ENCODE results near the gene PTPN1.
A peak's percentile ranks its signal among the peaks of the same experiment; 100 is the strongest.

The PTPN1 gene

GRCh38 chr20:50514035-50514337 is 3.8 kb downstream of the PTPN1 start:
- no peak for TF ChIP-seq ZNF274 (IDR thresholded peaks at IDR 0.05; ENCODE audit: low read depth, low read length)
- peak overlapping the region; percentile 44; the same call in 1 of the 2 replicates for H3K4me3 ChIP-seq (ENCODE audit: low read length)

GRCh38 chr20:50514750-50515149 is 4.6 kb downstream of the PTPN1 start:
- TF ChIP-seq ZNF274 (IDR thresholded peaks at IDR 0.05; ENCODE audit: low read depth, low read length) = no peak
- H3K4me3 ChIP-seq (ENCODE audit: low read length) = peak overlapping the region; percentile 49; the same call in 1 of the 2 replicates

- H3K4me3 ChIP-seq (ENCODE audit: low read length) = peak overlapping the region; percentile 49; the same call in 1 of the 2 replicates
- TF ChIP-seq ZNF274 (IDR thresholded peaks at IDR 0.05; ENCODE audit: low read depth, low read length) = no peak
Measured at GRCh38 chr20:50515471-50516106, 5.4 kb downstream of the PTPN1 start.

- no peak overlapping the region; the same call in 1 of the 2 replicates for H3K4me3 ChIP-seq (ENCODE audit: low read length)
- TF ChIP-seq ZNF274 (IDR thresholded peaks at IDR 0.05; ENCODE audit: low read depth, low read length) = no peak
Measured at GRCh38 chr20:50516180-50516934, 6.2 kb downstream of the PTPN1 start.

GRCh38 chr20:50516935-50517816 is 7.0 kb downstream of the PTPN1 start:
- no peak for TF ChIP-seq ZNF274 (IDR thresholded peaks at IDR 0.05; ENCODE audit: low read depth, low read length)
- peak overlapping the region; percentile 75 for H3K4me3 ChIP-seq (ENCODE audit: low read length)

GRCh38 chr20:50517817-50518154 is 7.6 kb downstream of the PTPN1 start:
- no peak for TF ChIP-seq ZNF274 (IDR thresholded peaks at IDR 0.05; ENCODE audit: low read depth, low read length)
- H3K4me3 ChIP-seq (ENCODE audit: low read length) = peak overlapping the region; percentile 25; the same call in 1 of the 2 replicates

GRCh38 chr20:50518270-50518721 is 8.1 kb downstream of the PTPN1 start:
- TF ChIP-seq ZNF274 (IDR thresholded peaks at IDR 0.05; ENCODE audit: low read depth, low read length) = no peak
- H3K4me3 ChIP-seq (ENCODE audit: low read length) = peak overlapping the region; percentile 54

- TF ChIP-seq ZNF274 (IDR thresholded peaks at IDR 0.05; ENCODE audit: low read depth, low read length) = no peak
- peak overlapping the region; percentile 51; the same call in 1 of the 2 replicates for H3K4me3 ChIP-seq (ENCODE audit: low read length)
Measured at GRCh38 chr20:50519036-50519762, 9.0 kb downstream of the PTPN1 start.

- TF ChIP-seq ZNF274 (IDR thresholded peaks at IDR 0.05; ENCODE audit: low read depth, low read length) = no peak
- peak overlapping the region; percentile 51; the same call in 1 of the 2 replicates for H3K4me3 ChIP-seq (ENCODE audit: low read length)
Measured at GRCh38 chr20:50520222-50520880, 10.2 kb downstream of the PTPN1 start.

GRCh38 chr20:50521221-50522052 is 11.3 kb downstream of the PTPN1 start:
- no peak for TF ChIP-seq ZNF274 (IDR thresholded peaks at IDR 0.05; ENCODE audit: low read depth, low read length)
- no peak overlapping the region for H3K4me3 ChIP-seq (ENCODE audit: low read length)

GRCh38 chr20:50522053-50522674 is 12.0 kb downstream of the PTPN1 start:
- no peak overlapping the region for H3K4me3 ChIP-seq (ENCODE audit: low read length)
- no peak for TF ChIP-seq ZNF274 (IDR thresholded peaks at IDR 0.05; ENCODE audit: low read depth, low read length)

- TF ChIP-seq ZNF274 (IDR thresholded peaks at IDR 0.05; ENCODE audit: low read depth, low read length) = no peak
- H3K4me3 ChIP-seq (ENCODE audit: low read length) = peak overlapping the region; percentile 25; the same call in 1 of the 2 replicates
Measured at GRCh38 chr20:50523552-50524167, 13.5 kb downstream of the PTPN1 start.
